Measurements from ENCODE around the gene VAMP3.
"Not testable (repeated sequence)": the region's sequence is repeated elsewhere in the genome, so short reads cannot be mapped to it uniquely, and the experiment has no call there.

The VAMP3 gene

GRCh38 chr1:7769673-7770412 is 1.3 kb upstream of the VAMP3 start:
- no peak for DNase-seq

GRCh38 chr1:7770669-7770996 is 463 bp upstream of the VAMP3 start:
- no peak for DNase-seq

GRCh38 chr1:7771823-7772299 is 765 bp downstream of the VAMP3 start:
- no peak for DNase-seq

GRCh38 chr1:7777591-7777990 is 6.5 kb downstream of the VAMP3 start:
- DNase-seq: no peak

- DNase-seq: no peak
Measured at GRCh38 chr1:7778133-7778628, 7.1 kb downstream of the VAMP3 start.

- no peak for DNase-seq
Measured at GRCh38 chr1:7780976-7781375, 9.9 kb downstream of the VAMP3 start.

GRCh38 chr1:7781501-7781900 is 10.4 kb downstream of the VAMP3 start:
- DNase-seq: no peak

- no peak for DNase-seq
Measured at GRCh38 chr1:7781923-7782495, 10.9 kb downstream of the VAMP3 start.

GRCh38 chr1:7783178-7783711 is 12.1 kb downstream of the VAMP3 start:
- DNase-seq: peak; percentile 65

GRCh38 chr1:7783826-7784491 is 12.9 kb downstream of the VAMP3 start, which contains the start of gene PER3:
PER3 (plus strand) TSS chr1:7784291; CDS start chr1:7784878, 587 bp downstream.
- DNase-seq: peak; percentile 87

- DNase-seq: no peak
Measured at GRCh38 chr1:7784492-7785071, 13.5 kb downstream of the VAMP3 start.

GRCh38 chr1:7785108-7785507 is 14.0 kb downstream of the VAMP3 start:
- no peak for DNase-seq

GRCh38 chr1:7786795-7787194 is 15.7 kb downstream of the VAMP3 start:
- no peak for DNase-seq

- DNase-seq: no peak
Measured at GRCh38 chr1:7789828-7790227, 18.7 kb downstream of the VAMP3 start.

- DNase-seq: not testable (repeated sequence)
Measured at GRCh38 chr1:7791027-7791426, 19.9 kb downstream of the VAMP3 start.

GRCh38 chr1:7795406-7795805 is 24.3 kb downstream of the VAMP3 start:
- DNase-seq: no peak

- DNase-seq: no peak
Measured at GRCh38 chr1:7805460-7805859, 34.4 kb downstream of the VAMP3 start.

- DNase-seq: no peak
Measured at GRCh38 chr1:7808253-7808844, 37.3 kb downstream of the VAMP3 start.

- no peak for DNase-seq
Measured at GRCh38 chr1:7809742-7810141, 38.6 kb downstream of the VAMP3 start.

GRCh38 chr1:7810395-7810794 is 39.3 kb downstream of the VAMP3 start:
- DNase-seq: no peak

GRCh38 chr1:7811476-7811875 is 40.4 kb downstream of the VAMP3 start:
- DNase-seq: no peak

- no peak for DNase-seq
Measured at GRCh38 chr1:7813677-7814373, 42.7 kb downstream of the VAMP3 start.
